A673 (cell line): ENCODE results near the gene BTBD16.

Experiments used
- EZH2 ChIP-seq: fragments of 200-600 bp; sonication (generic); IDR thresholded peaks from 2 replicates; pipeline ENCODE4 v1.6.1; 2017; ENCODE audit warnings: borderline replicate concordance, low read depth, mild to moderate bottlenecking, mixed read lengths, antibody characterized with exemption, low read length; ENCODE audit not compliant: poor library complexity, severe bottlenecking
- TF ChIP-seq, protein P1 (sequence below): fragments of 300-800, 200-600 bp; sonication (generic); conservative IDR thresholded peaks from 2 replicates; pipeline ENCODE4 v1.5.1; 2017; ENCODE audit warnings: low read depth, mild to moderate bottlenecking, antibody characterized with exemption, low read length, moderate library complexity, mixed read lengths

DNA sequence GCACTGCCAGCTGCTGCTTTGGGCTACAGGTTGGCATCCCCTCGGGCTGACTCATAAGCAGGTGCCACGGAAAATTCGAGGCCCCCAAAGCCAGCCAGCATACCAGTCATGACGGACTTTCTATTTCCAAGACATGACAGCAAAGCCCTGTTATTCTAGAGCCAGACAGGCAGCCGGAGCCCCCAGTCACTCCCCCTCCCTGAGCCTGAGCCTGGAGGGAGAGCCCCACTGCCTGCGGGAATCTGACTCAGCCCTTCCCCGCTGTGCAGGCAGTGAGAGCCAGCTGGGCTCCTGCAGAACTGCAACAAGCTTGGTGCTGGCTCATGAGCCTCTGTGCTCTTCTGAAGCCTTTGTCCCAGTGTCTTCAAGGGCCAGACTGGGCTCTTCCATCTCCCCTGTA lies 15.8 kb downstream of the BTBD16 start:
- TF ChIP-seq EZH2, result no peak
- TF ChIP-seq, protein P1, sequence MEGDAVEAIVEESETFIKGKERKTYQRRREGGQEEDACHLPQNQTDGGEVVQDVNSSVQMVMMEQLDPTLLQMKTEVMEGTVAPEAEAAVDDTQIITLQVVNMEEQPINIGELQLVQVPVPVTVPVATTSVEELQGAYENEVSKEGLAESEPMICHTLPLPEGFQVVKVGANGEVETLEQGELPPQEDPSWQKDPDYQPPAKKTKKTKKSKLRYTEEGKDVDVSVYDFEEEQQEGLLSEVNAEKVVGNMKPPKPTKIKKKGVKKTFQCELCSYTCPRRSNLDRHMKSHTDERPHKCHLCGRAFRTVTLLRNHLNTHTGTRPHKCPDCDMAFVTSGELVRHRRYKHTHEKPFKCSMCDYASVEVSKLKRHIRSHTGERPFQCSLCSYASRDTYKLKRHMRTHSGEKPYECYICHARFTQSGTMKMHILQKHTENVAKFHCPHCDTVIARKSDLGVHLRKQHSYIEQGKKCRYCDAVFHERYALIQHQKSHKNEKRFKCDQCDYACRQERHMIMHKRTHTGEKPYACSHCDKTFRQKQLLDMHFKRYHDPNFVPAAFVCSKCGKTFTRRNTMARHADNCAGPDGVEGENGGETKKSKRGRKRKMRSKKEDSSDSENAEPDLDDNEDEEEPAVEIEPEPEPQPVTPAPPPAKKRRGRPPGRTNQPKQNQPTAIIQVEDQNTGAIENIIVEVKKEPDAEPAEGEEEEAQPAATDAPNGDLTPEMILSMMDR, result no peak
